Measurements from ENCODE around the gene DMBX1.

DNA sequence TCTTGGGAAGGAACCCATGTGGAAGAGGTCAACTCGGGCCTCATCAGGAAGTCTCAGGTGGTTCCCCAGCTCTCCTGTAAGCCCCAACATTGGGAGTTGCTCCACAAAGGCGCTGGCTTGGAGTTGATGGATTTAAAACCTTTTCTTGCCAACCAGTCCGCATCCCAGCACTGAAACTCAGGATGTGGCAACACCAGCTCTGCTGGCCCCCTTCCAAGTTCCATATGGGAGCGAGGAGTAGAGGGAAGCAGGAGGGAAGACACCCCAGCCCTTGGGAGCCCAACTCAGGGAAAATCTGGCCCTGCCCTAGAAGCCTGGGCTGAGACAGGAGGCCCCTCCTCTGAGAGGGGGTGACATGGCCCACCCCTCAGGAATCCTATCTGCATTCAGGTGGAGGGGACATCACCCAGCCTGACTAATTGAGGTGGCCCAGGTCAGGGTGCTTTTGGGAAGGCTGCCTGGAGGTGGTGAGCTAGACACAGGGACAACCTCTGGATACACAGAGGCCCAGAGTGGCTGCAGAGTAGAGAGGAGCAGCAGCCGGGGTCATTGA is 33.1 kb upstream of the DMBX1 start:
- TF ChIP-seq, protein P1, sequence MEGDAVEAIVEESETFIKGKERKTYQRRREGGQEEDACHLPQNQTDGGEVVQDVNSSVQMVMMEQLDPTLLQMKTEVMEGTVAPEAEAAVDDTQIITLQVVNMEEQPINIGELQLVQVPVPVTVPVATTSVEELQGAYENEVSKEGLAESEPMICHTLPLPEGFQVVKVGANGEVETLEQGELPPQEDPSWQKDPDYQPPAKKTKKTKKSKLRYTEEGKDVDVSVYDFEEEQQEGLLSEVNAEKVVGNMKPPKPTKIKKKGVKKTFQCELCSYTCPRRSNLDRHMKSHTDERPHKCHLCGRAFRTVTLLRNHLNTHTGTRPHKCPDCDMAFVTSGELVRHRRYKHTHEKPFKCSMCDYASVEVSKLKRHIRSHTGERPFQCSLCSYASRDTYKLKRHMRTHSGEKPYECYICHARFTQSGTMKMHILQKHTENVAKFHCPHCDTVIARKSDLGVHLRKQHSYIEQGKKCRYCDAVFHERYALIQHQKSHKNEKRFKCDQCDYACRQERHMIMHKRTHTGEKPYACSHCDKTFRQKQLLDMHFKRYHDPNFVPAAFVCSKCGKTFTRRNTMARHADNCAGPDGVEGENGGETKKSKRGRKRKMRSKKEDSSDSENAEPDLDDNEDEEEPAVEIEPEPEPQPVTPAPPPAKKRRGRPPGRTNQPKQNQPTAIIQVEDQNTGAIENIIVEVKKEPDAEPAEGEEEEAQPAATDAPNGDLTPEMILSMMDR (conservative IDR thresholded peaks at IDR 0.05; ENCODE audit: low read depth, low read length): no peak
- no peak for TF ChIP-seq CEBPB (IDR thresholded peaks at IDR 0.05; ENCODE audit: low read depth, low read length)
- TF ChIP-seq POLR2A (IDR thresholded peaks at IDR 0.05; ENCODE audit: low read depth, low read length): no peak
- TF ChIP-seq RFX5 (IDR thresholded peaks at IDR 0.05; ENCODE audit: low read depth, low read length): no peak
- no peak for TF ChIP-seq SMC3 (IDR thresholded peaks at IDR 0.05; ENCODE audit: low read depth, low read length)
- TF ChIP-seq NFE2L2 (IDR thresholded peaks at IDR 0.05; ENCODE audit: low read depth, low read length): no peak
- no peak for TF ChIP-seq CHD1 (IDR thresholded peaks at IDR 0.05; ENCODE audit: low read depth, low read length)
- TF ChIP-seq RAD21 (IDR thresholded peaks at IDR 0.05; ENCODE audit: low read length): no peak
- TF ChIP-seq RCOR1 (IDR thresholded peaks at IDR 0.05; ENCODE audit: insufficient replicate concordance, low read length): no peak
- no peak for TF ChIP-seq MAFK (IDR thresholded peaks at IDR 0.05; ENCODE audit: low read depth, low read length)
- TF ChIP-seq FOS (IDR thresholded peaks at IDR 0.05; ENCODE audit: low read depth, low read length): no peak
- TF ChIP-seq, protein P2, sequence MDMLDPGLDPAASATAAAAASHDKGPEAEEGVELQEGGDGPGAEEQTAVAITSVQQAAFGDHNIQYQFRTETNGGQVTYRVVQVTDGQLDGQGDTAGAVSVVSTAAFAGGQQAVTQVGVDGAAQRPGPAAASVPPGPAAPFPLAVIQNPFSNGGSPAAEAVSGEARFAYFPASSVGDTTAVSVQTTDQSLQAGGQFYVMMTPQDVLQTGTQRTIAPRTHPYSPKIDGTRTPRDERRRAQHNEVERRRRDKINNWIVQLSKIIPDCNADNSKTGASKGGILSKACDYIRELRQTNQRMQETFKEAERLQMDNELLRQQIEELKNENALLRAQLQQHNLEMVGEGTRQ (IDR thresholded peaks at IDR 0.05; ENCODE audit: low read depth, low read length): no peak
- no peak for TF ChIP-seq BHLHE40 (IDR thresholded peaks at IDR 0.05; ENCODE audit: low read depth, low read length)
